VCaP (cell line): ENCODE measurements around the gene ACTL7A.

Source experiments
- H3K27ac ChIP-seq: fragments of 450-650 bp; 2 replicates; pipeline ENCODE4 v1.5.1; 2017
- TF ChIP-seq, protein P1 (sequence below): fragments of 450-650 bp; conservative IDR thresholded peaks from 2 replicates; pipeline ENCODE4 v1.5.1; 2017; ENCODE audit warnings: mild to moderate bottlenecking, moderate library complexity

Gene ACTL7A

DNA sequence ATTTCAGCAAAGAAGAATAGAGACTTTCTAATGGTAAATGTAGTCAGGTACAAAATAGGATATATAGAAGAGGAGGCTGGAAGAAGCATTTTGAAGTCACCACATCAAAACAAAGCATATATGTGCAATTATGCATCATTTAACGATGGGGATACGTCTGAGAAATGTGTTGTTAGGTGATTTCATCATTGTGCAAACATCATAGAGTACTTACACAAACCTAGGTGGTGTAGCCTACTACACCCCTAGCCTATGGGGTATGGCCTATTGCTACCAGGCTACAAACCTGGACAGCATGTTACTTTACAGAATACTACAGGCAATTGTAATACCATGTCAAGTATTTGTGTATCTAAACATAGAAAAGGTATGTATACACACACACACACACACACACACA is 43.4 kb downstream of the ACTL7A start:
- TF ChIP-seq, protein P1, sequence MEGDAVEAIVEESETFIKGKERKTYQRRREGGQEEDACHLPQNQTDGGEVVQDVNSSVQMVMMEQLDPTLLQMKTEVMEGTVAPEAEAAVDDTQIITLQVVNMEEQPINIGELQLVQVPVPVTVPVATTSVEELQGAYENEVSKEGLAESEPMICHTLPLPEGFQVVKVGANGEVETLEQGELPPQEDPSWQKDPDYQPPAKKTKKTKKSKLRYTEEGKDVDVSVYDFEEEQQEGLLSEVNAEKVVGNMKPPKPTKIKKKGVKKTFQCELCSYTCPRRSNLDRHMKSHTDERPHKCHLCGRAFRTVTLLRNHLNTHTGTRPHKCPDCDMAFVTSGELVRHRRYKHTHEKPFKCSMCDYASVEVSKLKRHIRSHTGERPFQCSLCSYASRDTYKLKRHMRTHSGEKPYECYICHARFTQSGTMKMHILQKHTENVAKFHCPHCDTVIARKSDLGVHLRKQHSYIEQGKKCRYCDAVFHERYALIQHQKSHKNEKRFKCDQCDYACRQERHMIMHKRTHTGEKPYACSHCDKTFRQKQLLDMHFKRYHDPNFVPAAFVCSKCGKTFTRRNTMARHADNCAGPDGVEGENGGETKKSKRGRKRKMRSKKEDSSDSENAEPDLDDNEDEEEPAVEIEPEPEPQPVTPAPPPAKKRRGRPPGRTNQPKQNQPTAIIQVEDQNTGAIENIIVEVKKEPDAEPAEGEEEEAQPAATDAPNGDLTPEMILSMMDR = no peak
- H3K27ac ChIP-seq = no peak overlapping the region

DNA sequence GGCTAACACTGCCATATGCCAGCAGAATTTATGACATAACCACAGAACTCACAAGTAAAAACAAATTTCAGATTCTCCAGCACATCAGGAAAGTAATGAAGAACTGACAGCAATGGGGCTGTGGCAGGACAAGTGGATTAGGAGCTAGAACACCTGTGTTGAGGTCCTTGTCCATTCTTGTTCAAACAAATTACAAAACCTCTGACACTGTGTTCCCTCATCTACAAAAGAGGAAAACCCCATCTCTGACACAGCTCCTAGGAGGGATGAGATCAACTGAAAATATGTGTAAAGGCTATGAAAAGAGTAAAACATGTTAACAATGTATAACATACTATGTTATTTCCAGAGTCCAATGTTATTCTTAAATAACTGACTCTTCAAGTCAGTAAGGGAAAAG is 48.3 kb downstream of the ACTL7A start:
- no peak overlapping the region for H3K27ac ChIP-seq
- TF ChIP-seq, protein P1 = no peak

DNA sequence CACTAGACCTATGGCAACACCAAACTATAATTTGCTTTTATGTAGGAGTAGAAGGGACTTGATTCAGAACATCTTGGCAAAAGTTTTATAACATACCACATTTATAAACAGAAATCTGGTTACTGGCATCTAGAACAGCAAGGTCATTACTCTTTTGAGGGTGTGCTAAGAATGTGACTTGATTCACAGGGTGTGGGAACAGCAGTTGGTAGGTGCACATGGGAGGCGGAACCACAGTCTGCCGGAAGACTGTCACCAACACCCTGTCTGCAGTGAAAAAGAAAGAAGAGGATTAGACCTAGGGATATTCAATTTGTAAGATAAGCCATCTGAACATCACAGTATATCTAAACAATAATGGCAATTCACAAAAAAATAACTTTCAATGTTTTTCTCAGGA is 48.8 kb downstream of the ACTL7A start:
- H3K27ac ChIP-seq = no peak overlapping the region
- TF ChIP-seq, protein P1 = no peak

DNA sequence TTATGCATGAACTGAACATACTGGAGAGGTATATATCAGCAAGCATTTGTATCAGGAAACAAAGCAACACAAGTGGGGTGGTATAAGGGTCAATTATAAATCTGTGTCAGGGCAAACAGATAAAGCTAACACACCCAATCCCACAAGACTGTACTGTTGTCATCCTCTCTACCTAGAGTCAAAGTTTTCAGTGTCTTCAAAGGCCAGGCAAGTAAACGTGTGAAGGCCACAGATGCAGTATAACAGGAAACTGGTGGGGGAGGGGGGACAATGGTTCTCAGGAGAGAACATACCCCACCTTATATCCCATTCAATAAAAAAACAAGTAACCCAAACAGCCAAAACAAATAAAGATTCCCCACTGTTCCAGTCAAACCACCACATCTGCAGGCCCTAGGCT is 49.8 kb downstream of the ACTL7A start:
- no peak overlapping the region for H3K27ac ChIP-seq
- TF ChIP-seq, protein P1 = no peak
